GM21526 (cell line): ENCODE measurements around the gene NRXN2.

Experiments used
- ATAC-seq: cut with Tn5 transposase; IDR thresholded peaks from one replicate; pipeline ENCODE4 v1.9.1; 2021; ENCODE audit warnings: moderate library complexity; ENCODE audit not compliant: unreplicated experiment, low FRiP score

Gene NRXN2

DNA sequence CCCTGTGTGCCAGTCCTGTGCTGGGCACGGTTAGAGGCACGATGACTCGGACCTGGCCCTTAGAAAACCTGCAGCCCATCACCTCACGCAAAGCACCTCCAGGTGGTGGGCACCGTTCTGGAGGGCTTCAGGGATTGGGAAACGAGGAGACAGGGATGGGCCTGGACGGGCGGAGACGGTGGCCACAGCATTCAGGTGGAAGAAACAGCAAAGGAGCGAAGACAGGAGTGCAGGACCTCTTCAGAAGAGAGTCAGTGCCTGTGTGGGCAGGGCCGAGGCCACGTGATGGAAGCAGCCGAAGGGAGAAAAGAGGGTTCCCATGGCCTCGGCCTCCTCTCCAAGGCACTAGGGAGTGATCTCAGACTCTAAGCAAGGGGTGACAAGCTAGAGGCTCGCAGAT is 140.1 kb downstream of the NRXN2 start:
- no peak for ATAC-seq

DNA sequence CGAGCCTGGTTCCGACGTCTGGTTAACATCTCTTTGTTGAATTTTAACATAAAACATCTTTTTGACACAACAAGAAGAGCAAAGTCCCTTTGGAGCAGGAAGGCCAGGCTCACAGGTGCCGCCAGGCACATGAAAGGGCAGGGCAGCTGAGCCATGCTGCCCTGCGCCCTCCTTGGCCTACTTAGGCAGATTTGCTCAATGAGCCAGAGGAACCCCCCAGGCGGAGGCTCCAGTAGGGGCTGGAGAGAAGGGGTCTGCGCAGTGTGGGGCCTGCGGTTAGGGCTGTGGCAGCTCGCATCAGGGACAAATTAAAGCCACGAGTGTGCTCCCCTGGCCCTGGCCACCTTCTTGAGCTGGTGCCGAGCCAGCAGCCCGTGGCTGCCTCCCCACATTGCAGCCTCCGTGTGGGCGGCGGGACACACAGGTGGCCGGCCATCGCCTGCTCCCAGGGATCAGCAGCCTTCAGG is 141.9 kb downstream of the NRXN2 start:
- ATAC-seq = no peak

DNA sequence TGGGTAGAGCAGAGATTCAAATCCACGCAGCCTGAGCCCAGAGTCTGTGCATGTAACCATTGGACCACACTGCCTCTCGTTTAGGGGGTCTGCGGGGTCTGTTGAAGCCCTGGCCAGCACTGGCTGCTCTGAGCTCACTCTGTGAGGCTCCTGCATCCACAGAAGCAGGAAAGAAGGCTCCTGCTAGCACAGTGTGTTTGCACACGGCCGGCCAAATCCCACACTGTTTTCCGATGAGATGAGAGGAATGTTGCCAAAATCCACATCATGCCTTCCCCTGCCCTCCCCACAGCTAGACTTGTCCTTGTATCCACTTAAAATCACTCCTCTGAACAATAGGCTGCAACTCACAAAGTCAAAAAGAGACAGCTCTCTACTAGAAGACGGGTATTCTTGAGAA is 142.6 kb downstream of the NRXN2 start:
- ATAC-seq = no peak

DNA sequence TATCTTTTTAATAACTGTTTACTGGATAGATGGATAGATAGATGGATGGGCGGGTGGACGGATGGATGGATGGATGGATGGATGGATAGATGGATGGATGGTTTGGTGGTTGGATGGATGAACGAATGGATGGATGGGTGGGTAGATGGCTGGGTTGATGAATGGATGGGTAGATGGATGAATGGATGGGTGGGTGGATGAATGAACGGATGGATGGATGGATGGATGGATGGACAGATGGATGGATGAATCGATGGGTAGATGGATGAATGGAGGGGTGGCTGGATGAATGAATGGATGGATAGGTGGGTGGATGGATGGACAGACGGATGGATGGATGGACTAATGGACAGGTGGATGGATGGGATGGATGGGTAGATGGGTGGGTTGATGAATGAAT is 145.8 kb downstream of the NRXN2 start:
- ATAC-seq = no peak

DNA sequence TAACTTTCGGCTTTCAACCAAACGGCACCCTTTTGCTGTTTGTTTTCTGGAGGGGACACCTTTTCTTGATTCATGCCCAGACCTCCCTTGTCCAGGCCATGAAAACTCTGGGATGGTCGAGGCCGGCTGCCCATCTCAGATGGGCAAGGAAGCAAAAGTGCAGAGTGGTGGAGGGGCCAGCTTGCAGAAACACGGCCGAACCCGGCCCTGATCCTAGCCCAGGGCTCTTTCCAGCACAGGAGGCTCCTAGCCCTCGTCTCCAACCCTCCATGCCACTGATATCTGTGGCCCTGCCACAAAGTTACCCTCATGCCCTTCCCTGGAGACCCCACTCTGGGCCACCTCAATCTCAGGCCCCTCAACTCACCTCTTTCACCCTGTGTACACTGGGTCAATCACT is 150.9 kb downstream of the NRXN2 start:
- no peak for ATAC-seq

DNA sequence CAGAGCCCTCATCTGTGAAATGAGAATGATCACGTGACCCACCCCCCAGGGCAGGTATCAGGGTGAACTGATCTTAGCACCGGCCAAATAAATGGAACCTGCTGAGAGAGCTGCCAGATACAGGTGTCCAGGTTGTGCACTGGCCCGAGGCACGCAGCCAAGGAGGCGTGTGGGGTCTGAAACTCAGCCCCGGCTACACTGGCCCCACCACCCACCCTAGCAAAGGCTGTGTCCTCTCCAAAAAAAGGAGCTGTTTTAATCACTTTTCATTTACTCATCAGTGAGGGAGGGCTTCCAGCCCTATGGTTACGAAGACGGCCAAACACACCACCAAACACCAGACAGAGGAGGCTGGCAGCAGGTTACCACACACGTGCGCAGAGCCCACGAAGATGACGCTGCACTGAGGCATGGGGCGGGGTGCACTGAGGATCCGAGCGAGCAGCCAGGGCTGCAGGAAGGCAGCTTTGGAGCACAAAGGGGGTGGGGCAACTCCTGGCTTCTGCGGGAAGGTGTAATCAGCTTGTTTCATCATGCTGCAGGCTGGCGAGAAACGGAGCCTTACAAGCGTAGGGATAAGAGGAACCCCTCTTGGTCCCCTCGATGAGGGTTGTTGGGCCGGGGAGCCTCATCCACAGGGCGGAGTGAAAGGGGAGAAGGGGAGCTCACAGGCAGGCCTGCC is 151.4 kb downstream of the NRXN2 start:
- ATAC-seq = no peak

DNA sequence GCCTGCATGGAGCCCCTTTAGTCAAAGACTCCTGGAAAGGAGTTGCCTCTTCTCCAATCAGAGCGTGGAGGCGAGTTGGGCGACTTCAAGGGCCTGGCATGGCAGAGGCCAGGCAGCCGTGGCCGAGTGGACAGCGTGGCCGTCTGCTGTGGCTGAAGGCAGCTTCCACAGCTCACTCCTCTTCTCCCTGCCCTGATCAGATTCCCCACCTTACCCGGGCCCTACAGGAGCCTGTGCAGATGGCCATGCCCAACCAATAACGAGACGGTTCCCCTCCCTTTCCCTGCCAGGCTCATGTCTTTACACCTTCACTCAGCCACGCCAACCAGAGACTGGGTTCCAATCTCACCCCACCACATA is 152.0 kb downstream of the NRXN2 start:
- no peak for ATAC-seq

DNA sequence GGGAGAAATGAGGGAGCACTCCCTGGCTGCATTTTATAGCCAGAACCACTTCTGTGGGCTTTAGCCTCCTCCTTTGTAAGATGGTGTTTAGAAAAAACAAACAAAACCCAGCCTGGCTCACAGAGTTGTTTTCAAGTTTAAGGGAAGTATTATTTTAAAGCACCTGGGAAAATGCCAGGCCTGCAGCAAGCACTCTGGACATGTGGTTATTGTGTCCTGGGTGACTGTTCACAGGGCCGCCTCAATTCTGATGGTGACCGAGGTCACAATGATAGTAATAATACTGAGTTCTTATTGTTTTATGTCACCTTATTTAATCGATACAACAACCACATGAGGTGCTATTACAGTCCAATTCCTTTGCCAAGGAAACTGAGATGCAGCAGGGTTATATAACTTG is 152.7 kb downstream of the NRXN2 start:
- ATAC-seq = no peak

DNA sequence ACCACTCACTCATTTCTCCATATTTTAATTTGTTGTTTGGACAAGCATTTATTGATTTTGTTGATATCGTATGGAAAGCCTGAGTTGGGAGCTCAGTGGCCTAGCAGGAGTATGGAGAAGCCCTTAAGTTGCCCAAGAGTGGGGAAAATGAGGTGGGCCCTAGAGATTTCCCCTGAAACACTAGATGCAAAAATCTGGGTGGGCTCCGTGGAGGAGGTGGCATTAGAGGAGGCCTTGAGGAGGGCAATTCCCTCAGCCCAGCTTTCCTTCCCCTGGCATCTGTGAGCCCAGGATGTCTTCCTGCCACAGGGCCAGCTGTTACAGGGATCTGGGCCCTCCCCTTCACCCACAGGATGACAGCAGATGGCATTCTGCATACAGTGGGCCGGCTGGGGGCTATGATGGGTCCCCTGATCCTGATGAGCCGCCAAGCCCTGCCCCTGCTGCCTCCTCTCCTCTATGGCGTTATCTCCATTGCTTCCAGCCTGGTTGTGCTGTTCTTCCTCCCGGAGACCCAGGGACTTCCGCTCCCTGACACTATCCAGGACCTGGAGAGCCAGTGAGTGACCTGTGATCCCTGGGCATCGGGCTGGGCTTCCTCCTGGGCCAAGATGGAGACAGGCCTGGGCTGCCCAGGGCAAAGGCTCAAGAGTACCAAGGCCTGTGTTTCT is 153.6 kb downstream of the NRXN2 start:
- no peak for ATAC-seq

DNA sequence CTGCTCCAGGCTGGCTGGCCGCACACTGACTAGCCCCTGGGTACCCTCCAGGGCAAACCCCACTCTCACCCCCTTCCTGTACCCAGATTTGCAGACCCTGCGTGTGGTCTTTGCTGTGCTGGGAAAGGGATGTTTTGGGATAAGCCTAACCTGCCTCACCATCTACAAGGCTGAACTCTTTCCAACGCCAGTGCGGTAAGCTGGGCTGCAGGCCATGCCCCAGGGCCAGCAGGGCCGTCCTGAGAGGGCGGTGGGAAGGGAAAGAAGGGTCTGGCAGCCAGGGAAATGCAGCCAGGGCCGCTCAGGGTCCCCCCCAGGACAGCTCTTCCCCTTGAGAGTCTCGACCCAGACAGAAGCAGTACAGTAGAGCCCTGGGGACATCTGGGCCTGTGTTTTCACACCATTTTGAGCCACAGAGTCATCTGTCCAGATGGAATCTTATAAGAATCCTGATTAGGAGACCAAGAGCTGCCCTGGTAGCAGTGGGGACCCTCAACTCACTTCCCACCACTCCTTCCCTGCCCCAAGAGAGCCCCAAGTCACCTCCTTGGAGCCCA is 154.3 kb downstream of the NRXN2 start:
- ATAC-seq = no peak

DNA sequence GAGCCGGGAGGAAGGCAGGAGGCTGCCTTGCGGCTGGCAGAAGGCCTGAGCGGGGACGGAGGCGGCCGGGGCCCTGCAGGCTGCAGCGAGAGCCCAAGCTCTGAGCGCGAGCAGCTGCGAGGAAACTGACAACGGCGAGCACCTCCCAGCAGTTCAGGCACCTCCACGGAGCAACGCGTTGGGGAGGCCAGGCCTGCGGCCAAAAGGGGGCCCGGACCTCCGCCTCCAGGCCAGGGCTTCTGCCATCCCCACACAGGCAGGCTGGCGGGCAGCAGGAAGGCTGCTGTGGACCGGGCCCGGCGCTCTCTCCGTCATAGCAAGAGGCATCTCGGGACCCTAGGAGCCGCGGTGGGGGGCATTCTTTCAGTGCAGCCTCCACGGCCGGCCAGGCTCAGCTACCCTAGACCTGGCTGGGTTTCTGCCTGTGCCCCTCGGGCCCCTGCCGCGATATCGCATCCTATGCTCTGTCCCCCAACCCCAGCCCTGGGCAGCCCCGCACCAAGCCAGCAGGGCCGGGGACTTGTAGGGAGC is 154.9 kb downstream of the NRXN2 start:
- ATAC-seq = no peak

DNA sequence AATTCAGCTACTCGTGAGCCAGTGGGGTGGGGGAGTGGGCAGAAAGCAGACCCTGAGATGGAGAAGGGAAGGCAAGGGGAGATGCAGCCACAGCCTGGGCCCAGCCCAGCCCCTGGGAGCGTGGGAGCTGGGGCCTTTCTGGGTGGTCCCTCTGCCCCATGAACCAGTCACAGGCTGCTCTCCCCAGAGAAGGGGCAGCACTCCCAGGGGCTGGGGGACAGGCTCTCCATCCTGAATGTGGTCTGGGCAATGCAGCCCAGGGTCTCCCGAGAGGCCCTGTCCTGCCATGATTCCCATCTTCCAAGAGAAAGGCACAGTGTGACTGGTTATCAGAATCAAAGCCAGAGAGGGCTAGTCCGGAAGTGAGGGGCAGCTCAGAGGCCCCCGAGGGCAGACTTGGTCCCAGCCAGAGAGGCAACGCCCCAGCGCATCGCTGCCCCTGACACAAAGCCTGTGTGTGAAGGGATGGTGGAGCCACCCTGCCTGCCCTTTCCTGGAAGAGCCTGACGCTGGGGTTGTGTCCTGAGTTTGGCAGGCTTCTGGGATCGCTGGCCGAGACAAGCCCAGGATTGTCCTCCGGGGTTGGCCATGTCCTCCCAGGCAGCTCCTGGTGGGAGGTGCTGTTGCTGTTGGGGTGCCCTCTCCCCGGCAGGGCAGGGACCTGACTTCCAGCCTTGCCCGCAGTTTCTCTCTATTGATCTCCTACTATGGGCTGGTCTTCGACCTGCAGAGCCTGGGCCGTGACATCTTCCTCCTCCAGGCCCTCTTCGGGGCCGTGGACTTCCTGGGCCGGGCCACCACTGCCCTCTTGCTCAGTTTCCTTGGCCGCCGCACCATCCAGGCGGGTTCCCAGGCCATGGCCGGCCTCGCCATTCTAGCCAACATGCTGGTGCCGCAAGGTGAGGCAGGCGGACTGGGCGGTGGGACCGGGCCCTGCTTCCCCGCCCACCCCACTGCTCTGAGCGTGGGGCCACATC is 155.8 kb downstream of the NRXN2 start:
- ATAC-seq = no peak

DNA sequence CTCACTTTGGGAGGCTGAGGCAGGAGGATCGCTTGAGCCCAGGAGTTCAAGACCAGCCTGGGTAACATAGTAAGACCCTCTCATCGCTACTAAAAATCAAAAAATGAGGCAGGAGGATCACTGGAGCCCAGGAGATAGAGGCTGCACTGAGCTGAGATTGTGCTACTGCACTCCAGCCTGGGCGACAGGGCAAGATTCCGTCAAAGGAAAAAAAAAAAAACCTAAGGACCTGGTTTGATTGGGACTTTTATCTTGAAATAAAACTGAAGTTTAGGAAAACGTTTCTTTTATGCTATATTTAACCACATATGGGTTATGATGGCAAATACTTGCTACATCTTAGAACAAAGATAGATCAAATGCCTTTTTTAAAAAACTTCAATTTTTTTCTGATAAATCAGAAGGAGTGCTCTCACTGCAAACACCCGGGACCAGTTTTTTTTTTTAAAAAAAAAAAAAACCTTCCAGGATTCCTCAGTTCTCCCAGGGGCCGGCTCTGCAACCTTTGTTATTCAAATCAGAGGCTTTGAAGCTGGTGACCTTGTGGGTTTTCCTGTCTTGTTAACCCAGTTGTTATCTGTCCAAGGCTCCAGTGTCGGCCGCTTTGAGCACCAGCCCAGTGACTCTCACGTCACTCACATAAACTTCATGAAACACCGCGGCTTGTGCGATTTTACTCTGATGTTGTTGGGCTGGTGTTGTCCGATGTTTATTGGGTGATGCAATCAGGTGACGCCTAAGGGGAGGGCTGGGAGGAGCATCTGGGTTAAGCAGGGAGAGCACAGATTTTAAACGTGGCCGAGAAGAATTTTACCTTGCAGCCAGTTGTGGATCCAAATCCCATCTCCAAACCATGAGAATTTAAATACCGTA is 156.7 kb downstream of the NRXN2 start:
- ATAC-seq = no peak

DNA sequence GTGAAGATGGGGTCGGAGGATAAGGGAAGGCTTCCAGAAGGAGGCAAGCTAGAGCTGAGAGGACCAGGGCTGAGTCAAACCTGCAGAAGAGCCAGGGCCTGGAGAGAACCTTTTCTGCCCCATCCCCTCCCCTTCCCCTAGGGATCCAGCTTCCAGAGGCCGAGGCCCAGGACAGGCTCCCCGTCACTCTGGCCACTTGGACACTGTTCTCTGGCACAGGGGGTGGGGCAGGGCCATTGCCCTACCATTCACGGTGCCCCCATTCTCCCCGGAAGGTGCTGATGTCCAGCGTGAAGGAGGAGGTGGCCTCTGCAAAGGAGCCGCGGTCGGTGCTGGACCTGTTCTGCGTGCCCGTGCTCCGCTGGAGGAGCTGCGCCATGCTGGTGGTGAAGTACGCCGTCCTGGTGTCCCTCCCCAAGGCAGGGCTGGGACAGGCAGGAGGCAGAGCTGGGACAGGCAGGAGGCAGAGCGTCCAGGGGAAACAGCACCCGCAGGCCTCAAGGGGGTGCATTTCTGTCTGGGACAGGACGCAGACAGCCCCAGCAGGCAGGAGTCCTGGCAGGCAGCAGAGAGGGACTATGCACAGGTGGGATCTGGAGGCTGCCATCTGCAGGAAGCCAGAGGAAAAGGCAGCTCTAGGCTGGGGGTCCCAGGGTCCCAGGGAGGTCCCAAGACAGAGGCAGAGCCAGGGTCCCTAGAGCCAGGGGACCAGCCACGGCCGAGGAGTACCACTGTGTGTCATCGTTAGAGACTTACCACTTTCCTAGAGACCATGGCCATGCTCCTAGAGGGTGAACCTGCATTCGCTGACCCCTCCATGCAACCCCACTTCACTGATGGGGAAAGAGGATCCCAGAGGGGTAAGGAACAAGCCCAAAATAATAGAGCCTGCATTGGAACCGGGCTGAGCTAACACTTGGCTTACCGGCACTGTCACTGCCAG is 157.8 kb downstream of the NRXN2 start:
- ATAC-seq = no peak

DNA sequence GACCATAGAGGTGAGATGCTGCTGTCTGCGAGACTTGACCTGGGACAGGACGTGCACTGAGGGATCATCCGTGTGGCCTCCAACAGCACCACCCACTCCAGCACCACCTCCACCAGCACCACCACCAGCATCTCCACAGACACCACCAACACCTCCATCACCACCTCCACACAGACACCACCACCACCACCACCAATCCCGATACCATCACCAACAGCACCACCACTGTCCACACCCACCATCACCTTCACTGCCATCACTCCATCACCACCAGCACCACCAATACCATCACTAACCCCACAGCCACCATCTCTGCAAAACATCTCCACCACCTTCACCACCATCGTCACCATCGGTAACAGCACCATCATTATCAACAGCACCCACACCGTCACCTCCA is 158.6 kb downstream of the NRXN2 start:
- ATAC-seq = no peak

DNA sequence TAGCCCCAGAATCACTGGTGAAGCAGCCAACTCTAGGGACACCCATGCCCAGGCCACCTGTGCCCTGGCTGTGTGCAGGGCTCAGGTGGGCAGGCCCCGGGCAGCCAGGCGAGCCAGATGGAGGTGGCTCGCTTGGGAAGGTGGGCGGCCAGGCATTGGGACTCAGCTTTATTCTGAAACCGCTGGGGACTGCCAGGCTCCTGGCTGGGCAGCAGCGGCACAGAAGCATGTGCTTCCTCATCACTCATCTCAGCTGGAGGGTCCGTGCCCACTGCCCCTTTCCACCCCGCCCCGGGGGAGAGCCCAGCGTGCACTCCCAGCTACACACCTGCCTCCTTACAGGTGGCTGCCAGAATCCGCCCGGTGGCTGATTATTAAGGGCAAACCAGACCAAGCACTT is 159.0 kb downstream of the NRXN2 start:
- ATAC-seq = no peak

DNA sequence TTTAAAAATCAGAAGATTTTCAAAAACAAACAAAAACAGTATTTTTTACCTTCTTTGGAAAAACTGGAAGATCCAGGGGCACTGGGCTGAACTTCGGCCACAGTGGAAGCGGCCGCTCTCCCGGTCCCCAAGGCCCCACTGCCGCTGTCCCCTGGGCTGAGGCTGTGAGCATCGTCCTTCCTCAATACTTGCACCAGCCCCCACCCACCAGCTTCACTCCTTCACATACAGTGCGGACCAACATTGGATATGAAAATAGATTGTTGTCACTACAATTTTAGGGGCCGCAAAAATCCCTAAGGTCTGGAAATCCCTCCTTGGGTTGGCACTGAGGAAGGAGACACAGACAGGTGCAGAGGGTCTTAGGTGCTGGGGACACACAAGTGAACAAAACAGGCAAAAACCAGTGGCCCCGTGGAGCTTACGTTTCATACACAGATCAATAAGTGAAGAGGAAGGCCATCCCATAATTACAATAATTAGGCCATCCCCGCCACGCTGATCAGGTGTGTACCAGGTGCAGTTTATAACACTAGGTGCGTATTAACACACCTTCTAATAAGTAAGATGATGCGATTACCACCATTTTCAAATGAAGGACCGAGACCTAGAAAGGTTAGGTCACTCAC is 160.2 kb downstream of the NRXN2 start:
- ATAC-seq = no peak

DNA sequence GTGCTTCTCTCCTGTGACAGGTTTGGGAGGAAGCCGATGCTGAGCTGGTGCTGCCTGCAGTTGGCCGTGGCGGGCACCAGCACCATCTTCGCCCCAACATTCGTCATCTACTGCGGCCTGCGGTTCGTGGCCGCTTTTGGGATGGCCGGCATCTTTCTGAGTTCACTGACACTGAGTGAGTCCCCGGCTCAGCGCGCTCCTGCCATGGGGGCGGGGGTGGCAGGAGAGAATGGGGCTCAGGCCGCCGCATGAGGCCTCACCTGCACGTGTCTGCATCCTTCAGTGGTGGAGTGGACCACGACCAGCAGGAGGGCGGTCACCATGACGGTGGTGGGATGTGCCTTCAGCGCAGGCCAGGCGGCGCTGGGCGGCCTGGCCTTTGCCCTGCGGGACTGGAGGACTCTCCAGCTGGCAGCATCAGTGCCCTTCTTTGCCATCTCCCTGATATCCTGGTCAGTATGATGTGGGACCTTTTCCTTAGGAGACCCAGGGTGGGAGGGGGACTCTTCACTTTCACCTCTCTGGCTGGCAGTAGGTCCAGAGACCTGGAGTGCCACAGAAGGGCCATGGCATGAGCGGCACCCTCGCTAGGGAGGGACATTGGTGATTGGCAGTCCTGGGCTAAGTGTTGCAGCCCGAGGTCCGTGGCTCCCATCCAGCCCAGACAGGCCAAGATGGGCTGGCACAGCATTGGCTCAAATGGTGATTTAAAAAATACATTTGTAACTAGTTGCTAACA is 160.8 kb downstream of the NRXN2 start:
- no peak for ATAC-seq
